HL-60/S4 (cell line): Measurements from ENCODE around the gene PTPRN2.

Experiments used
- in situ Hi-C: fragments of 300-500 bp; cut with MboI; formaldehyde crosslinking; loops from 2 replicates; pipeline ENCODE4 v1.14.3; 2022; ENCODE audit warnings: low sequenced_read_pairs

The PTPRN2 gene

GRCh38 chr7:158495216-158495615 lies 92.4 kb downstream of the PTPRN2 start:
- in situ Hi-C loops, result no loop called here

GRCh38 chr7:158494643-158495042 lies 93.0 kb downstream of the PTPRN2 start:
- in situ Hi-C loops, result no loop called here

GRCh38 chr7:158494162-158494586 lies 93.4 kb downstream of the PTPRN2 start:
- in situ Hi-C loops, result no loop called here

- in situ Hi-C loops, result no loop called here
Observed at GRCh38 chr7:158492367-158492764, 95.3 kb downstream of the PTPRN2 start.

GRCh38 chr7:158491094-158491493 lies 96.5 kb downstream of the PTPRN2 start:
- in situ Hi-C loops, result no loop called here

GRCh38 chr7:158490171-158490782 lies 97.3 kb downstream of the PTPRN2 start:
- in situ Hi-C loops, result no loop called here

GRCh38 chr7:158489462-158490155 lies 98.0 kb downstream of the PTPRN2 start:
- in situ Hi-C loops, result no loop called here

- in situ Hi-C loops, result no loop called here
Observed at GRCh38 chr7:158488181-158488971, 99.2 kb downstream of the PTPRN2 start.

- in situ Hi-C loops, result no loop called here
Observed at GRCh38 chr7:158487631-158488151, 99.9 kb downstream of the PTPRN2 start.

- in situ Hi-C loops, result no loop called here
Observed at GRCh38 chr7:158486919-158487318, 100.7 kb downstream of the PTPRN2 start.

- in situ Hi-C loops, result no loop called here
Observed at GRCh38 chr7:158484801-158485531, 102.7 kb downstream of the PTPRN2 start.

GRCh38 chr7:158482480-158482879 lies 105.1 kb downstream of the PTPRN2 start:
- in situ Hi-C loops, result no loop called here

- in situ Hi-C loops, result no loop called here
Observed at GRCh38 chr7:158479664-158480025, 108.0 kb downstream of the PTPRN2 start.

GRCh38 chr7:158479021-158479663 lies 108.5 kb downstream of the PTPRN2 start:
- in situ Hi-C loops, result no loop called here

- in situ Hi-C loops, result no loop called here
Observed at GRCh38 chr7:158477866-158478265, 109.8 kb downstream of the PTPRN2 start.

GRCh38 chr7:158476331-158476932 lies 111.2 kb downstream of the PTPRN2 start:
- in situ Hi-C loops, result no loop called here

- in situ Hi-C loops, result no loop called here
Observed at GRCh38 chr7:158475679-158476052, 112.0 kb downstream of the PTPRN2 start.

GRCh38 chr7:158475036-158475678 lies 112.5 kb downstream of the PTPRN2 start:
- in situ Hi-C loops, result no loop called here

- in situ Hi-C loops, result no loop called here
Observed at GRCh38 chr7:158474488-158474887, 113.1 kb downstream of the PTPRN2 start.

- in situ Hi-C loops, result no loop called here
Observed at GRCh38 chr7:158473946-158474345, 113.7 kb downstream of the PTPRN2 start.
